Measurements from ENCODE around the gene IL18RAP.

IL18RAP gene

GRCh38 chr2:102444233-102444632 lies 21.3 kb downstream of the IL18RAP start:
- TF ChIP-seq CTCF (IDR thresholded peaks at IDR 0.05; ENCODE audit: low read depth, low read length, missing control alignments), result no peak
- in situ Hi-C loops (cut with HindIII; ENCODE audit: low sequenced_read_pairs), result no loop called here
- no peak overlapping the region for H3K4me3 ChIP-seq (ENCODE audit: low read depth, low read length)
- DNase-seq (ENCODE audit: low read depth), result no peak

- TF ChIP-seq CTCF (IDR thresholded peaks at IDR 0.05; ENCODE audit: low read depth, low read length, missing control alignments), result no peak
- no peak overlapping the region for H3K4me3 ChIP-seq (ENCODE audit: low read depth, low read length)
- DNase-seq (ENCODE audit: low read depth), result no peak
- in situ Hi-C loops (cut with HindIII; ENCODE audit: low sequenced_read_pairs), result no loop called here
Measured at GRCh38 chr2:102446936-102447335, 24.0 kb downstream of the IL18RAP start.

GRCh38 chr2:102449370-102449974 lies 26.5 kb downstream of the IL18RAP start:
- H3K4me3 ChIP-seq (ENCODE audit: low read depth, low read length), result no peak overlapping the region
- TF ChIP-seq CTCF (IDR thresholded peaks at IDR 0.05; ENCODE audit: low read depth, low read length, missing control alignments), result peak; percentile 71
- peak; percentile 26 for DNase-seq (ENCODE audit: low read depth)
- in situ Hi-C loops (cut with HindIII; ENCODE audit: low sequenced_read_pairs), result no loop called here

GRCh38 chr2:102451968-102452367 lies 29.0 kb downstream of the IL18RAP start:
- no peak for TF ChIP-seq CTCF (IDR thresholded peaks at IDR 0.05; ENCODE audit: low read depth, low read length, missing control alignments)
- in situ Hi-C loops (cut with HindIII; ENCODE audit: low sequenced_read_pairs), result no loop called here
- no peak for DNase-seq (ENCODE audit: low read depth)
- no peak overlapping the region for H3K4me3 ChIP-seq (ENCODE audit: low read depth, low read length)

DNA sequence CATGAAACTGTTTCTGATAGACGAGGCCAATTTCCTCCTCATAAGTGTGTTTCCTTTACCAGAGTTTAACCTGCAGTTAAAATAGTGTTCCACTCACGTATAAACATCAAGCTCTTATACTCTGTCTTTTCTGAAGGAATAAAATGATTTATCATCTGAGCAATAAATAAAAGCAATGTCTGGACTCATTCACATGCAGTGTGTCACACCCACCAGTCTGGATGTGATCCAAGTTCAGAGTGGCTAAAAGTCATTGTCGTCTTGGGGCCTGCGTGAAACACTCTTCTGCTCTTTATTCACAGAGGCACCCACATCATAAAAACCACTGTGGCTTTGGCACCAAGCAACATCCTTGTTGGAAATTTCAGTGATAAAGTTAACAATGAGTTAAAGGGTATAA lies 30.5 kb downstream of the IL18RAP start:
- no peak overlapping the region for H3K4me3 ChIP-seq (ENCODE audit: low read depth, low read length)
- in situ Hi-C loops (cut with HindIII; ENCODE audit: low sequenced_read_pairs), result no loop called here
- no peak for TF ChIP-seq CTCF (IDR thresholded peaks at IDR 0.05; ENCODE audit: low read depth, low read length, missing control alignments)
- DNase-seq (ENCODE audit: low read depth), result no peak

- no peak for TF ChIP-seq CTCF (IDR thresholded peaks at IDR 0.05; ENCODE audit: low read depth, low read length, missing control alignments)
- no peak overlapping the region for H3K4me3 ChIP-seq (ENCODE audit: low read depth, low read length)
- in situ Hi-C loops (cut with HindIII; ENCODE audit: low sequenced_read_pairs), result no loop called here
- DNase-seq (ENCODE audit: low read depth), result no peak
Measured at GRCh38 chr2:102455061-102455670, 32.2 kb downstream of the IL18RAP start.

Measured in astrocyte of the cerebellum (primary cell).